Omental fat pad (tissue), 4 donors: ENCODE data around the gene MTMR3. TPM values are rescaled to one million over a fixed set of nuclear protein-coding genes. Genes with fewer than 3 reads are reported as not detected.

Experiments
- ATAC-seq: fragments of 150-250 bp; one replicate; pipeline ENCODE4 v1.9.1; 2016; ENCODE audit warnings: mild to moderate bottlenecking, moderate library complexity; ENCODE audit not compliant: low FRiP score
- DNase-seq: peaks from one replicate; pipeline ENCODE4 v3.0.0-alpha.2; 2019; ENCODE audit warnings: low spot score
- CTCF ChIP-seq, 3 donors: fragments of 450-650 bp; IDR thresholded peaks; one replicate each; pipeline ENCODE4 v1.5.1; 2016 to 2017; ENCODE audit warnings: antibody characterized with exemption in 3 of 3, mild to moderate bottlenecking in 3 of 3, moderate library complexity in 2 of 3
- total RNA-seq, 4 donors: library from RNA; depleted of rRNA; stranded (reverse); fragments of >200 nt; gene quantifications; one replicate each; pipeline ENCODE4 v1.1.0, GENCODE V29; 2016

MTMR3 gene
- total RNA-seq, 4 donors from 2014 or later: 41.3 to 88.9 (median 53.2) TPM

GRCh38 chr22:30005213-30005857 is 122.4 kb downstream of the MTMR3 start:
- TF ChIP-seq CTCF (IDR thresholded peaks at IDR 0.05): peak in 2 of 3 donors; percentile 34 to 83
- ATAC-seq (peak; percentile 75), DNase-seq (peak; percentile 85)

GRCh38 chr22:30007361-30007760 is 124.4 kb downstream of the MTMR3 start:
- TF ChIP-seq CTCF (IDR thresholded peaks at IDR 0.05): no peak
- no peak for ATAC-seq
- DNase-seq: no peak

- ATAC-seq: no peak
- DNase-seq: no peak
- no peak for TF ChIP-seq CTCF (IDR thresholded peaks at IDR 0.05)
Observed at GRCh38 chr22:30008401-30008800, 125.4 kb downstream of the MTMR3 start.

GRCh38 chr22:30009478-30009877 is 126.5 kb downstream of the MTMR3 start:
- ATAC-seq (no peak), DNase-seq (no peak)
- TF ChIP-seq CTCF (IDR thresholded peaks at IDR 0.05): no peak

- TF ChIP-seq CTCF (IDR thresholded peaks at IDR 0.05): no peak
- ATAC-seq (no peak), DNase-seq (no peak)
Observed at GRCh38 chr22:30010789-30011405, 127.9 kb downstream of the MTMR3 start.

- ATAC-seq (no peak), DNase-seq (no peak)
- no peak for TF ChIP-seq CTCF (IDR thresholded peaks at IDR 0.05)
Observed at GRCh38 chr22:30013201-30013600, 130.2 kb downstream of the MTMR3 start.

- TF ChIP-seq CTCF (IDR thresholded peaks at IDR 0.05): no peak
- DNase-seq (no peak), ATAC-seq (no peak)
Observed at GRCh38 chr22:30014244-30014643, 131.3 kb downstream of the MTMR3 start.
